DMS53 treated with DMSO at 0.1 percent for 48 hours (cell line): ENCODE results near the gene NAMPT.
"Not testable (repeated sequence)": the region's sequence is repeated elsewhere in the genome, so short reads cannot be mapped to it uniquely, and the experiment has no call there.

Experiments used
- DNase-seq: peaks from one replicate; lab custom pipeline; 2025; ENCODE audit not compliant: unreplicated experiment; lab: John Stamatoyannopoulos, UW

The NAMPT gene

GRCh38 chr7:106284714-106285050, at the start of gene NAMPT:
TSS of gene NAMPT (minus strand) at chr7:106284983. CDS start at chr7:106284884, 99 bp downstream.
- DNase-seq = no peak

- no peak for DNase-seq
Observed at GRCh38 chr7:106332201-106332600, 47.4 kb upstream of the NAMPT start.

- DNase-seq = no peak
Observed at GRCh38 chr7:106331441-106332175, 46.8 kb upstream of the NAMPT start.

- DNase-seq = no peak
Observed at GRCh38 chr7:106329971-106330733, 45.4 kb upstream of the NAMPT start.

- no peak for DNase-seq
Observed at GRCh38 chr7:106329408-106329807, 44.6 kb upstream of the NAMPT start.

- DNase-seq = no peak
Observed at GRCh38 chr7:106327538-106328481, 43.0 kb upstream of the NAMPT start.

- DNase-seq = no peak
Observed at GRCh38 chr7:106326594-106327537, 42.1 kb upstream of the NAMPT start.

- not testable (repeated sequence) for DNase-seq
Observed at GRCh38 chr7:106324509-106324908, 39.7 kb upstream of the NAMPT start.

GRCh38 chr7:106320254-106320770, 35.5 kb upstream of the NAMPT start:
- DNase-seq = not testable (repeated sequence)

- DNase-seq = no peak
Observed at GRCh38 chr7:106318482-106318881, 33.7 kb upstream of the NAMPT start.

GRCh38 chr7:106317971-106318370, 33.2 kb upstream of the NAMPT start:
- no peak for DNase-seq

GRCh38 chr7:106316947-106317346, 32.2 kb upstream of the NAMPT start:
- no peak for DNase-seq

GRCh38 chr7:106314875-106315274, 30.1 kb upstream of the NAMPT start:
- no peak for DNase-seq

- no peak for DNase-seq
Observed at GRCh38 chr7:106313966-106314365, 29.2 kb upstream of the NAMPT start.

GRCh38 chr7:106313456-106313901, 28.7 kb upstream of the NAMPT start:
- peak; percentile 36 for DNase-seq

- no peak for DNase-seq
Observed at GRCh38 chr7:106312906-106313305, 28.1 kb upstream of the NAMPT start.

GRCh38 chr7:106312099-106312871, 27.5 kb upstream of the NAMPT start:
- no peak for DNase-seq

GRCh38 chr7:106309362-106309761, 24.6 kb upstream of the NAMPT start:
- DNase-seq = no peak

GRCh38 chr7:106306256-106306655, 21.5 kb upstream of the NAMPT start:
- no peak for DNase-seq
